Nephron (organoid): Measurements from ENCODE around the gene SURF4.

ENCODE experiments used
- H3K27ac Mint-ChIP-seq, 3 experiments: 2 replicates each; pipeline ENCODE4 v1.8.0; 2020; ENCODE audit warnings: mixed read lengths in 3 of 3, mild to moderate bottlenecking in 2 of 3, moderate library complexity in 1 of 3
- H3K27me3 Mint-ChIP-seq: 2 replicates; pipeline ENCODE4 v1.8.0; 2021; ENCODE audit warnings: low read depth, mild to moderate bottlenecking, moderate library complexity, mixed read lengths
- H3K36me3 Mint-ChIP-seq: 2 replicates; pipeline ENCODE4 v1.8.0; 2020; ENCODE audit warnings: low read depth, mixed read lengths
- H3K4me1 Mint-ChIP-seq: 2 replicates; pipeline ENCODE4 v1.8.0; 2020; ENCODE audit warnings: mixed read lengths
- H3K4me3 Mint-ChIP-seq, 3 experiments: 2 replicates each; pipeline ENCODE4 v1.8.0; 2020; ENCODE audit warnings: mild to moderate bottlenecking in 3 of 3, mixed read lengths in 3 of 3, moderate library complexity in 2 of 3
- H3K9me3 Mint-ChIP-seq: 2 replicates; pipeline ENCODE4 v1.8.0; 2020; ENCODE audit warnings: mixed read lengths
- CTCF ChIP-seq, 3 experiments: fragments of 200-600 bp; sonication (generic); IDR thresholded peaks; one replicate each; pipeline ENCODE4 v1.5.0; 2021; ENCODE audit warnings: antibody characterized with exemption in 3 of 3; ENCODE audit not compliant: unreplicated experiment in 3 of 3

The SURF4 gene

GRCh38 chr9:133406480-133407307, 30.8 kb upstream of the SURF4 start:
- no peaks in the 10 kb centered on the region for H3K27me3 Mint-ChIP-seq
- TF ChIP-seq CTCF (IDR thresholded peaks at IDR 0.05; ENCODE audit: unreplicated experiment in 3 of 3): peak; percentile 85 to 88 (median 88)
- H3K9me3 Mint-ChIP-seq: no peaks in the 10 kb centered on the region
- no peak overlapping the region for H3K27ac Mint-ChIP-seq
- H3K4me3 Mint-ChIP-seq: no peak overlapping the region
- peaks cover 45% of the 10 kb centered on the region for H3K36me3 Mint-ChIP-seq
- peaks cover 4% of the 10 kb centered on the region for H3K4me1 Mint-ChIP-seq

- TF ChIP-seq CTCF (IDR thresholded peaks at IDR 0.05; ENCODE audit: unreplicated experiment in 3 of 3): no peak
- no peak overlapping the region for H3K27ac Mint-ChIP-seq
- H3K4me1 Mint-ChIP-seq: peaks cover 4% of the 10 kb centered on the region
- H3K27me3 Mint-ChIP-seq: no peaks in the 10 kb centered on the region
- H3K9me3 Mint-ChIP-seq: no peaks in the 10 kb centered on the region
- no peak overlapping the region for H3K4me3 Mint-ChIP-seq
- peaks cover 39% of the 10 kb centered on the region for H3K36me3 Mint-ChIP-seq
Measured at GRCh38 chr9:133405508-133406438, 29.9 kb upstream of the SURF4 start.

GRCh38 chr9:133404454-133405002, 28.7 kb upstream of the SURF4 start:
- Mint-ChIP-seq H3K9me3 (no peaks in the 10 kb centered on the region), H3K27me3 (no peaks in the 10 kb centered on the region), H3K4me1 (peaks cover 4% of the 10 kb centered on the region), H3K36me3 (peaks cover 26% of the 10 kb centered on the region), H3K4me3 (no peak overlapping the region), H3K27ac (no peak overlapping the region)
- no peak for TF ChIP-seq CTCF (IDR thresholded peaks at IDR 0.05; ENCODE audit: unreplicated experiment in 3 of 3)

GRCh38 chr9:133403766-133404453, 28.1 kb upstream of the SURF4 start:
- TF ChIP-seq CTCF (IDR thresholded peaks at IDR 0.05; ENCODE audit: unreplicated experiment in 3 of 3): peak in 2 of 3 experiments; percentile 15 to 32
- peaks cover 25% of the 10 kb centered on the region for H3K36me3 Mint-ChIP-seq
- no peaks in the 10 kb centered on the region for H3K9me3 Mint-ChIP-seq
- no peaks in the 10 kb centered on the region for H3K27me3 Mint-ChIP-seq
- no peak overlapping the region for H3K4me3 Mint-ChIP-seq
- peaks cover 4% of the 10 kb centered on the region for H3K4me1 Mint-ChIP-seq
- no peak overlapping the region for H3K27ac Mint-ChIP-seq

- no peak overlapping the region for H3K4me3 Mint-ChIP-seq
- peaks cover 23% of the 10 kb centered on the region for H3K36me3 Mint-ChIP-seq
- peaks cover 4% of the 10 kb centered on the region for H3K4me1 Mint-ChIP-seq
- TF ChIP-seq CTCF (IDR thresholded peaks at IDR 0.05; ENCODE audit: unreplicated experiment in 3 of 3): no peak
- peaks cover 2% of the 10 kb centered on the region for H3K27me3 Mint-ChIP-seq
- H3K9me3 Mint-ChIP-seq: no peaks in the 10 kb centered on the region
- H3K27ac Mint-ChIP-seq: no peak overlapping the region
Measured at GRCh38 chr9:133402689-133403088, 26.8 kb upstream of the SURF4 start.
